CD14-positive monocyte (primary cell): ENCODE measurements around the gene ATF4. TPM values are rescaled to one million over a fixed set of nuclear protein-coding genes. Genes with fewer than 3 reads are reported as not detected.
A peak's percentile ranks its signal among the peaks of the same experiment; 100 is the strongest.

Experiments used
- DNase-seq, 3 donors: peaks; one replicate each; pipeline ENCODE4 v3.0.0-alpha.2; 2011 to 2022
- H2AFZ ChIP-seq: 2 replicates; pipeline ENCODE4 v1.6.0; 2012; ENCODE audit warnings: mild to moderate bottlenecking, low read depth, low read length, inconsistent platforms; ENCODE audit not compliant: insufficient read depth, poor library complexity, severe bottlenecking
- H3K27ac ChIP-seq, 2 donors: 1 replicate in 1 of 2; 2 replicates in 1 of 2; pipeline ENCODE4 v1.5.1; 2012 to 2013; ENCODE audit warnings: low read length in 2 of 2, control low read depth in 1 of 2, inconsistent platforms in 1 of 2, low read depth in 1 of 2, mild to moderate bottlenecking in 1 of 2
- H3K27me3 ChIP-seq, 2 donors: one replicate each; pipeline versions ENCODE4 v1.6.0 to v1.6.1; 2011 to 2013; ENCODE audit warnings: low read length in 2 of 2; ENCODE audit not compliant: control insufficient read depth in 2 of 2, insufficient read depth in 2 of 2
- H3K36me3 ChIP-seq, 2 donors: replicated peaks in 1 of 2; 1 replicate in 1 of 2; 2 replicates in 1 of 2; pipeline versions ENCODE4 v1.5.1 to v1.6.1; 2012 to 2013; ENCODE audit warnings: low read length in 2 of 2, control low read depth in 1 of 2, inconsistent platforms in 1 of 2, mild to moderate bottlenecking in 1 of 2; ENCODE audit not compliant: insufficient read depth in 2 of 2, control insufficient read depth in 1 of 2
- H3K4me1 ChIP-seq, 2 donors: 1 replicate in 1 of 2; 2 replicates in 1 of 2; pipeline versions ENCODE4 v1.5.1 to v1.6.1; 2012 to 2013; ENCODE audit warnings: low read length in 2 of 2, control low read depth in 1 of 2, inconsistent platforms in 1 of 2, mild to moderate bottlenecking in 1 of 2, moderate library complexity in 1 of 2; ENCODE audit not compliant: insufficient read depth in 2 of 2, control insufficient read depth in 1 of 2
- H3K4me2 ChIP-seq: replicated peaks from 2 replicates; pipeline ENCODE3; 2012; ENCODE audit warnings: low read length, moderate library complexity, mild to moderate bottlenecking; ENCODE audit not compliant: poor library complexity, severe bottlenecking; ENCODE audit errors: extremely low read depth
- H3K4me3 ChIP-seq, 3 experiments: fragments of 200-600 bp in 1 of 3; sonication (generic) in 1 of 3; replicated peaks in 1 of 3; 1 replicate in 2 of 3; 2 replicates in 1 of 3; pipeline ENCODE4 v1.5.1; 2011 to 2013; ENCODE audit warnings: low read length in 3 of 3, mild to moderate bottlenecking in 3 of 3, control low read depth in 2 of 3, low read depth in 2 of 3, inconsistent platforms in 1 of 3, moderate library complexity in 1 of 3
- H3K79me2 ChIP-seq: 2 replicates; pipeline ENCODE4 v1.6.0; 2012; ENCODE audit warnings: mild to moderate bottlenecking, control low read depth, inconsistent platforms, low read length, moderate library complexity; ENCODE audit not compliant: insufficient read depth
- H3K9ac ChIP-seq: 2 replicates; pipeline ENCODE4 v1.6.0; 2017; ENCODE audit warnings: low read length, mild to moderate bottlenecking; ENCODE audit not compliant: insufficient read depth, poor library complexity, severe bottlenecking
- H3K9me3 ChIP-seq, 2 donors: replicated peaks in 1 of 2; 1 replicate in 1 of 2; 2 replicates in 1 of 2; pipeline versions ENCODE4 v1.5.1 to v1.6.1; 2012 to 2013; ENCODE audit warnings: low read length in 2 of 2, control low read depth in 1 of 2; ENCODE audit not compliant: control insufficient read depth in 1 of 2, insufficient read depth in 1 of 2
- H4K20me1 ChIP-seq: 2 replicates; pipeline ENCODE4 v1.6.0; 2012; ENCODE audit warnings: mild to moderate bottlenecking, low read length, control low read depth, moderate library complexity; ENCODE audit not compliant: insufficient read depth
- H3K27ac Mint-ChIP-seq, 7 donors: one replicate each; pipeline ENCODE4 v1.8.0; 2020; ENCODE audit warnings: mild to moderate bottlenecking in 7 of 7, mixed read lengths in 7 of 7, moderate library complexity in 6 of 7, inconsistent platforms in 2 of 7
- H3K27me3 Mint-ChIP-seq, 3 donors: one replicate each; pipeline ENCODE4 v1.8.0; 2021 to 2022; ENCODE audit warnings: low read depth in 3 of 3, mild to moderate bottlenecking in 3 of 3, mixed read lengths in 3 of 3, moderate library complexity in 3 of 3, inconsistent platforms in 1 of 3
- H3K36me3 Mint-ChIP-seq, 2 donors: one replicate each; pipeline ENCODE4 v1.8.0; 2020; ENCODE audit warnings: mixed read lengths in 2 of 2, inconsistent platforms in 1 of 2, mild to moderate bottlenecking in 1 of 2
- H3K4me1 Mint-ChIP-seq: one replicate; pipeline ENCODE4 v1.8.0; 2020; ENCODE audit warnings: mild to moderate bottlenecking, mixed read lengths
- H3K4me3 Mint-ChIP-seq, 2 donors: one replicate each; pipeline ENCODE4 v1.8.0; 2020; ENCODE audit warnings: mild to moderate bottlenecking in 2 of 2, mixed read lengths in 2 of 2, moderate library complexity in 1 of 2
- H3K9me3 Mint-ChIP-seq, 7 donors: one replicate each; pipeline ENCODE4 v1.8.0; 2020 to 2022; ENCODE audit warnings: mixed read lengths in 7 of 7, mild to moderate bottlenecking in 6 of 7, moderate library complexity in 6 of 7, inconsistent platforms in 2 of 7
- CTCF ChIP-seq: fragments of 200-600 bp; IDR thresholded peaks from one replicate; pipeline ENCODE4 v1.8.0; 2022; ENCODE audit warnings: antibody characterized with exemption, mild to moderate bottlenecking
- WGBS: methylation state at CpG from one replicate; pipeline ENCODE4 v1.1.5; 2013; ENCODE audit warnings: missing lambda C conversion rate; ENCODE audit not compliant: insufficient coverage; 5-methylcytosine and 5-hydroxymethylcytosine counted together
- intact Hi-C, 2 donors: fragments of 100-400 bp; cut with micrococcal nuclease; formaldehyde crosslinking; loops; one replicate each; pipeline versions ENCODE4 v1.15.0 to v1.15.1; 2023
- polyA plus RNA-seq, 3 donors: library from polyadenylated mRNA; depleted of rRNA in 1 of 3; unstranded in 2 of 3; stranded (reverse) in 1 of 3; fragments of 300-500 nt in 2 of 3; fragments of >200 nt in 1 of 3; fragmentation: Illumina TruSeq in 2 of 3; gene quantifications; 1 replicate in 2 of 3; 2 replicates in 1 of 3; pipeline ENCODE4 v1.2.3, GENCODE V29; 2012 to 2021

The ATF4 gene
- polyA plus RNA-seq, 3 donors, result 55.1 to 606 (median 59.0) TPM

GRCh38 chr22:39511226-39511625 lies 9.1 kb upstream of the ATF4 start:
- Mint-ChIP-seq H3K36me3 (peaks cover 86 to 94% of the 10 kb centered on the region in 2 donors), H3K4me1 (peaks cover 5% of the 10 kb centered on the region), H3K27ac (peak overlapping the region in 1 of 7 donors; percentile 34), H3K9me3 (no peaks in the 10 kb centered on the region), H3K27me3 (peaks cover 0 to 1% (median 0%) of the 10 kb centered on the region in 3 donors), H3K4me3 (no peak overlapping the region)
- Histone ChIP-seq H3K9ac (no peak overlapping the region), H3K4me1 (peaks cover 0 to 6% of the 10 kb centered on the region in 2 donors), H3K36me3 (peaks cover 83 to 100% of the 10 kb centered on the region in 2 donors), H3K79me2 (peaks cover 63% of the 10 kb centered on the region), H3K27me3 (no peaks in the 10 kb centered on the region), H3K27ac (no peak overlapping the region), H2AFZ (no peak overlapping the region), H3K9me3 (no peaks in the 10 kb centered on the region), H3K4me2 (no peak overlapping the region), H3K4me3 (no peak overlapping the region), H4K20me1 (peaks cover 62% of the 10 kb centered on the region)
- 95% methylated on average over 9 of the region's 13 CpGs for WGBS
- intact Hi-C loops, result no loop called here
- no peak for DNase-seq
- TF ChIP-seq CTCF, result no peak

GRCh38 chr22:39512026-39512425 lies 8.3 kb upstream of the ATF4 start:
- Histone ChIP-seq H3K36me3 (peaks cover 78 to 100% of the 10 kb centered on the region in 2 donors), H2AFZ (no peak overlapping the region), H3K27ac (no peak overlapping the region), H3K9me3 (no peaks in the 10 kb centered on the region), H3K9ac (no peak overlapping the region), H4K20me1 (peaks cover 54% of the 10 kb centered on the region), H3K79me2 (peaks cover 55% of the 10 kb centered on the region), H3K4me1 (peaks cover 0 to 6% of the 10 kb centered on the region in 2 donors), H3K4me2 (no peak overlapping the region), H3K4me3 (no peak overlapping the region), H3K27me3 (no peaks in the 10 kb centered on the region)
- TF ChIP-seq CTCF, result no peak
- intact Hi-C loops, result no loop called here
- WGBS, result 97% methylated on average over 10 of the region's 10 CpGs
- Mint-ChIP-seq H3K4me1 (peaks cover 5% of the 10 kb centered on the region), H3K4me3 (no peak overlapping the region), H3K27ac (peak overlapping the region in 1 of 7 donors; percentile 11), H3K36me3 (peaks cover 80 to 92% of the 10 kb centered on the region in 2 donors), H3K9me3 (no peaks in the 10 kb centered on the region), H3K27me3 (peaks cover 0 to 1% (median 0%) of the 10 kb centered on the region in 3 donors)
- no peak for DNase-seq
